Keratinocyte (primary cell): ENCODE results near the gene MBNL2.

Source experiments
- EZH2 ChIP-seq: IDR thresholded peaks from one replicate; pipeline ENCODE4 v1.6.1; 2012; ENCODE audit warnings: inconsistent platforms, mild to moderate bottlenecking, low read length, moderate library complexity
- TF ChIP-seq, protein P1 (sequence below), 3 experiments: IDR thresholded peaks in 1 of 3; conservative IDR thresholded peaks in 1 of 3; optimal IDR thresholded peaks in 1 of 3; 2 replicates in 2 of 3; 3 replicates in 1 of 3; pipeline versions ENCODE3 to v1.5.1; 2011; ENCODE audit warnings: low read length in 3 of 3, mild to moderate bottlenecking in 3 of 3, moderate library complexity in 2 of 3, control low read depth in 1 of 3, inconsistent platforms in 1 of 3; ENCODE audit not compliant: insufficient read depth in 2 of 3; ENCODE audit errors: extremely low read depth in 1 of 3

DNA sequence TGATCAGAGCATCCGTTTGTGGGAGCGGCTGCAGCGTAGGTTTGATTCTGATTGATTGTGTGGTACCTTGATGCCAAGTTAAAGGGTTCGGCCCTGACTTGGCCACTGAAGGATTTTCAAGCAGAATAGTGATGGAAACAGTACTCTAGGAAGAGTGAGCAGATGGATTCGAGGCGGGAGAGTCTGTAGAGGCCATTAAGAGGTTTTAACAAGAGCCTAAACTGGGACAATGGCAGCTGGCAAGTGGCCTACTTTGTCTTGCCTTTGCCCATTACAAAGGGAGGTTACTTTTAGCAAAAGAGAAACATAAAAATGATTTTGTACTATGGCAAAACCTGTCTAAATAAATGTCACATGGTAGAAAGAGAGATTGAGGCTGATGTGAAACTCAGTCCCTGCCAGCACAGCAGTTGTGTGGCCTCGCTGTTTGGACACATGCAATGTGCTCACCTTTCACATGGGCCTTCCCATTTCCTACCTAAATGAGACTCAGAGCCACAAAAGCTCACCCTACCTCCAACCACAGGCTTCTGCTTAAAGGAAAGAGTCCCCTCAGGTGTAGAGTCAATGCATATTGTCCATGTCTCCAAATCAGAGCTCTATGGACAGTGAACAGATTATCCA is 149.5 kb downstream of the MBNL2 start:
- TF ChIP-seq, protein P1, sequence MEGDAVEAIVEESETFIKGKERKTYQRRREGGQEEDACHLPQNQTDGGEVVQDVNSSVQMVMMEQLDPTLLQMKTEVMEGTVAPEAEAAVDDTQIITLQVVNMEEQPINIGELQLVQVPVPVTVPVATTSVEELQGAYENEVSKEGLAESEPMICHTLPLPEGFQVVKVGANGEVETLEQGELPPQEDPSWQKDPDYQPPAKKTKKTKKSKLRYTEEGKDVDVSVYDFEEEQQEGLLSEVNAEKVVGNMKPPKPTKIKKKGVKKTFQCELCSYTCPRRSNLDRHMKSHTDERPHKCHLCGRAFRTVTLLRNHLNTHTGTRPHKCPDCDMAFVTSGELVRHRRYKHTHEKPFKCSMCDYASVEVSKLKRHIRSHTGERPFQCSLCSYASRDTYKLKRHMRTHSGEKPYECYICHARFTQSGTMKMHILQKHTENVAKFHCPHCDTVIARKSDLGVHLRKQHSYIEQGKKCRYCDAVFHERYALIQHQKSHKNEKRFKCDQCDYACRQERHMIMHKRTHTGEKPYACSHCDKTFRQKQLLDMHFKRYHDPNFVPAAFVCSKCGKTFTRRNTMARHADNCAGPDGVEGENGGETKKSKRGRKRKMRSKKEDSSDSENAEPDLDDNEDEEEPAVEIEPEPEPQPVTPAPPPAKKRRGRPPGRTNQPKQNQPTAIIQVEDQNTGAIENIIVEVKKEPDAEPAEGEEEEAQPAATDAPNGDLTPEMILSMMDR (optimal IDR thresholded peaks at IDR 0.05 in 1 of 3, IDR thresholded peaks at IDR 0.05 in 1 of 3, conservative IDR thresholded peaks at IDR 0.05 in 1 of 3; ENCODE audit: extremely low read depth in 1 of 3, insufficient read depth in 2 of 3, low read length in 3 of 3) = no peak
- TF ChIP-seq EZH2 = no peak
